Breast epithelium (tissue), 3 donors: ENCODE results near the gene NHLRC3.

Source experiments
- POLR2A ChIP-seq: fragments of 450-650 bp; IDR thresholded peaks from one replicate; pipeline ENCODE4 v1.6.1; 2016; ENCODE audit warnings: antibody characterized with exemption, mild to moderate bottlenecking, moderate library complexity
- POLR2AphosphoS5 ChIP-seq, 3 donors: sonication (generic); formaldehyde crosslinking; IDR thresholded peaks; one replicate each; pipeline ENCODE4 v1.6.1; 2017; ENCODE audit warnings: antibody characterized with exemption in 3 of 3

DNA sequence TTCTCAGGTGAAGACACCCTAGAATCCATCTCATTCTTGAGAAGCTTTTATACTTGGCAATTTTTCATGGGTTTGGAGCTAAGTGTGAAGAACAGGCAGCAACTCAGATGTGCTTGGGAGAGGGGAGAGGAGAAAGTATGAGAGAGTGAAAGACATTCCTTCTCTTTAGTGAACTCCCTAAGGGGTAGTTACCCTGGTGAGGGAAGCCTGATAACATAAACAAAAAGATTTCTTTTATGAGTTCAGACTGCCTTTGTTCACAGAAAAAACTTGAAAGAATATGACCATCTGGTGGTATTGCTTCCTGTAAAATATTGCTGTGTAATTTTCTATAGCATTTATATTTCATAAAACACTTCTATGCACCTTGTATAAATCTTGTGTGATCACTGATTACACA is 47.6 kb upstream of the NHLRC3 start, which contains the start of gene STOML3:
- TF ChIP-seq POLR2A: no peak
- TF ChIP-seq POLR2AphosphoS5 (IDR thresholded peaks at IDR 0.05): no peak
